DMS53 treated with DMSO at 0.1 percent for 48 hours (cell line): ENCODE measurements around the gene LRP2.
"Not testable (repeated sequence)": the region's sequence is repeated elsewhere in the genome, so short reads cannot be mapped to it uniquely, and the experiment has no call there.

Experiments
- DNase-seq: peaks from one replicate; lab custom pipeline; 2025; ENCODE audit not compliant: unreplicated experiment; lab: John Stamatoyannopoulos, UW

Gene LRP2

DNA sequence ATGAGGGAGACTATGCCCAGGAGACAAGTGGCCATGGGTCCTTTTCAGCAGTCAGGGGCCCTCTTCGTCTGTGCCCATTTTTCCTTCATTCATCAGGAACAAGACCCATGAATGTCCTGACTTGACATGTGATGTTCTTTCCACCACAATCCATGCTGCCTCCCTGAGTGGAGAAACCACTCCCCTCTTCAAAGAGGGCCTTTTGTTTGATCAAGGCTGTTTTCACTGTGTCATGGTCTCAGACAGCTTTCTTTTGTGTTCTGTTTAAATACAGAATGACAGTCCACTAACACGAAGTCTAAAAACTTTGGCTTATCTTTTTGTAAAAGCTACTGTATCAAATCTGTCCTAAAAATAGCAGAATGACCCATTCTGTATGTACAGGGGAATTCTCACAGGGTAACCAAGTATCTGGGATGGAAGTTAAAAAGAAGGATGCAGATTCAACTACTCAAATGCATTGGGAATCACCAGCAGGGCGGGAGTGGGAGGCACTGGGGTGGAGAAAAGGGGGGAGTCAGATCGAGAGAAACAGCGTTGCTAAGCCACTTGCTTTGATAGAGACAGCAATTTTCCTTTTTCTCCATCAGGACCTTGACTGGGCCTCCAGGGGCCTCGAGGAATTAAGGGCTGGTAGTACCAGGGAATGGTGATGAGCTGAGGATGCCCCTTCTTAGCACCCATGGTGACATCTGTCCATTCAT, 13.9 kb downstream of the LRP2 start:
- peak; percentile 41 for DNase-seq

DNA sequence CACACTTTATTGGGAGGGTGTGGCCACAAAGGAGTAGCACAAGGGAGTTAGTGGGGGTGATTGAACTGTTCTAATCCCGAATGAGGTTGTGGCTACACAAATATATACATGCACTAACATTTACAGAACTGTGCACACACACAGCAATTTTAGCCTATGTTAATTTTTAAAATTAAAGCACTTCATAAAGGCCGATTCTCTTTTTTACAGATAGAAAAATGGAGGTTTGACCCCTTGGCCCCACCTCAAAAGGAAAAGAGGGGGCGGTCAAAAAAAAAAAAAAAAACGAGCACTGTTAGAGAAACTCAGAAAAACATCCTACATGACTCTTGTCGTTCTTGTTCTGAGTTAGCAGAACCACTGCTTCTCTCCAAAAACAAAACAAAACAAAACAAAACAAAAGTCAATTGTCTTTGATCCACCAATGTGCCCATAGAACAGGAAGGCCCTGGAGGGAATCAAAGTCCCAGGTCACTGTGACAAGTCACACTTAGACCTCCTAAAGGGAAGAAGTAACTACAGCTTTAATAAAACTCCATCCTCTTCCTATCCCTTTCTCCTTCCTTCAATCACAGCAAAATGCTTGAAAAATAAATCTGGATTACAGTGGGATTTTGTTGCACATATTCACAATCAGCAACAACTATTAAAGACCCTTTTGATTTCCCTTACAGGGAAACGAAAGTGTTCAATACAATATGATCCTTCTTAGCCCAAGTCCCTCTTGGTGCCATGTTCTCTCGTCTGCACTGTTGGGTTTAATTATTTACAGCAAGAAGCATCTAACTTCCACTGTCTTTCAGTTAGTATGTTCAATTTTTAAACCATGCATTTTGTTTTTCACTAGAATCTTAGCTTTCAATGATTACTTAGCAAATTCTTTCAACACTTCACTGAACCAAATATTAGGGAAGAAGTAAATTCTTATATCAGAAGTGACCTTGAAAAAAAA, 16.6 kb downstream of the LRP2 start:
- no peak for DNase-seq

DNA sequence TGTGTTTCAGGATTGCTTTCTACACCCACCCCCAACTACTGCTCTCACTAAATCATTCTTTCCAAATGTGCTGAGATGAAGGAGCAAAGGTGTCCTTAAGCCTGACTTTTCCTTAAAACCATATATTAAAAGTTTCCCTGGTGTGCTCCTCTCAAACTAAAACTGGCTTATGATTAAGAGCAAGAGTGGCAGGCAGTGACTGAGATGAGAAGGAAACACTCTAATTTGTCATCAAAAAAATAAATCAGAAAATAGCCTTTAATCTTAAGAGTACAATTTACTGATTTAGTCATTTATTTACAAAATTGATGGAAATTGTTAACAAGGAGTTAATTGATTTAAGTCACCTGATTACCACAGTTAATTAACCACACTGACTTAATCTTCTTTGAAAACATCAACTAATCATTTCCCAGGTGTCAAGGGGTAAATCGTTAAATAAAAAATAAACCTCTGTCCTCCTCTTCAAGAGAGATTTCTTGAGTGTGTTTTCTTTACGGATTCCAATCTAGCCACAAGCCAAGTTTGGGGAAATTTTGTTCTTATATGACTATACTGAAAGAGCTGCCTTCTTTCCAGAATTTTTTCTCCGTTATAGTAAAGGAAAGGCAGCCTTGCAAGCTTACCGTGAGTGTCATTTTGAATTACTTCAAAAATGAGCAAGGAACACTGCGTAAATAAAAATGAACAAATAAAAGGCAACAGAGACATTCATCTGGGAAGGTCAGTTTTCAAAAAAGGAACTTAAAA, 17.4 kb downstream of the LRP2 start:
- no peak for DNase-seq

DNA sequence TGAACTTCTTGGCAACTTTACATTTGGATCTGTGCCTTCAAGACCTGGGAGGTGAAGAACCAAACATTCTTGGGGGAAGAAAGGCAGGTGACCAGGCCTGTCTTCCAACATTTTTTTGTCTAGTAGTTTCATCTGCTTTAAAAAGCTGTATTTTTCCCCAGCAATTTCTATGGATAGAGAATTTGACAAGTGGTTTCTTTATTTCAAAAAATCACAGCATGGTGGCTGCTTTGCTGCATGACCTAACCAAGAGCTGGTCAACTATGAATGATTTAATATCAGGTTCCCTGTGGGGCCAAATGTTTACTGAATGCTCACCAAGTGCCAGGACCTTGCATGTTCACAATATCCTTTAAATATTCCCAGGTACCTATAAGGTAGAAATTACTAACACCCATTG, 19.1 kb downstream of the LRP2 start:
- DNase-seq: no peak

DNA sequence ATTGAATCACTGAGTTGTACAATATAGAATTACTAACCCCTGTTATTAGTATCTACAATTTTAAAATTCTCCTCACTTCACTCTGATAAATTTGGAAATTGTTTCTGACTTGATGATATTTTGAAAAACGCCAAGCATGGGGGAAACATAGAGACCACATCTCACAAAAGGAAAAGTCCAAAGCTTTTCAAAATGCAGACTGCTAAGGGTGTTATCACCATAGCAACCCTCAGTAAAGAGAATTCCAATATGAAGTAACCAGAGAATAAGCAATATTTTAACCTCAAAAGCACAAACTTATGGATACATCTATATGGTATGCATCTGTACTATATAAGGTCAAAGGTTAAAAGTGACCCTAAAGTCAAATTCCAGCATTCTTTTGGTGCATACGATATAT, 22.7 kb downstream of the LRP2 start:
- no peak for DNase-seq

DNA sequence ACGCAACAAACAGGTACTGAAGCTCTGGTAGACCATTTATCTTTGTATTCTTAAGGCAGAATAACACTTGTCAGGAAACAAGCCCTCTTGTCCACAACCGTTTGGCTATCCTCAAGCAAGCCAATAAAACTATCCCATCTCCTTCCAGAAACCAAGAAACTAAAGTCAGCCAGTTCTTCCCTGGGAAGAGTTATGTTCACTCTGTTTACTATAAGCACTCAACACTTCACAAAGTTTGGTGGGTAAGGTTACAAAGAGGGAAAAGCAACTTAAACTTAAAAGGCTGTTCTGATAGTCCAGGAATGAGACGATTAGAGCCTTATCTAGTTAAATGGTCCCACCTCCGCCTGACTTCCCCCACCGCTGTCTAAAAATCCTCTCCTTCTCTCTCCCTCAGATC, 25.6 kb downstream of the LRP2 start:
- DNase-seq: no peak

DNA sequence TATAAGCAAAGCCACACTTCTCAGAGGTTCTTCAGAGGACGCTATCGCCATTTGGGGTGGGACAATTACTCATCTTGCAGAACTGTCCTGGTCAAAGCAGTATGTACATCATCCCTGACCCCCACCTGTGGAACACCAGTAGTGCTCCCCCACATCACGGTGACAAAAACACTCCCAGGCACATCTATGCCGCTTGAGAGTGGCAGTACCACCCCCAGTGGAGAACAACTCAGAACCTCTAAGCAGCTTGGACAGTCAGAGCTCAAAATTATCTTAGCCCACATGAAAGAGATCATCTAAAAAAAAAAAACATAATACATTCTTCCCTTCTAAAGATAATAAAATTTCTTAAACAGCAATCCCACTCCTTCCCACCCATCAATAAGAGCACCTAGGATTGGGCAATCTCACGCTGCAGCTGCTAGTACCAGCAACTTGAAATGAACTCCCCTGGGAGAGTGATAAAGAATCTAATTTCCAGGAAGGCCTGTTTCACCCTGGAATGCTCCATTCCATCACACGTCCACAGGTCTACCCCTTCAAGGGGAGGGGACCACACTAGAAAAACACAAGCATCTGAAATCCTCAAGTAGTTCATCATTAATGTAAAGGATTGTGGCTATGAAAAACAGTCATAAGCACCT, 31.7 kb downstream of the LRP2 start:
- no peak for DNase-seq

DNA sequence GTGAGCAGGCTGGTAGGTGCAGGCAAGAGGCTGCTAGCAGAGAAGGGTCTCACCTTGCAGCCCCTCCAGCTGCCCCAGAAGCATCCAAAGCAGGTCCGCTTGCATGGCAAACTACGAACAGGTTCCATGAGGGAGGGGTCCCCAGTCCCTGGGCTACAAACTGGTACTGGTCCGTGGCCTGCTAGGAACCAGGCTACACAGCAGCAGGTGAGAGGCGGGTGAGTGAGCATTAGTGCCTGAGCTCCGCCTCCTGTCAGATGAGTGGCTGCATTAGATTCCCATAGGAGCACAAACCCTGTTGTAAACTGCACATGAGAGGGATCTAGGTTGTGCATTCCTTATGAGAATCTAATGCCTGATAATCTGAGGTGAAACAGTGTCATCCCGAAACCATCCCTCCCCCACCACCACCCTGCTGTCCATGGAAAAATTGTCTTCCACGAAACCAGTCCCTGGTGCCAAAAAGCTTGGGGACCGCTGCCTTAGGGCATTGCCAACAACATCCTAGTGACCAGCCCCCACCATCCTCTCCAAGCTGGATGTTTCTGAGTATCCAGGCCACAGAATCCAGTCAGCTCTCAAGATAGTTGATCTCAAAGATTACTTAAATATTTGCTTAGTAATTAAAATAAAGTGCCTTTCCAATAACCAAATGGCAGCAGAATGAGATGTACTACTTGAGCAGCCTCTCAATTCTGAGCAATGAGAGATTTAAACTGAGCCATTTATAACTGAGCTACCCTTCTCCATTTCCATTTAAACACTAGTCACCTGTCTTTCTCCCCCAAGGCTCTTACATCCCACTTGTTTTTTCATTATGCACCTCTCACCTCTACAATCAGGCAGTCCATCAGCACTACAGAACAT, 32.4 kb downstream of the LRP2 start:
- DNase-seq: peak; percentile 32

DNA sequence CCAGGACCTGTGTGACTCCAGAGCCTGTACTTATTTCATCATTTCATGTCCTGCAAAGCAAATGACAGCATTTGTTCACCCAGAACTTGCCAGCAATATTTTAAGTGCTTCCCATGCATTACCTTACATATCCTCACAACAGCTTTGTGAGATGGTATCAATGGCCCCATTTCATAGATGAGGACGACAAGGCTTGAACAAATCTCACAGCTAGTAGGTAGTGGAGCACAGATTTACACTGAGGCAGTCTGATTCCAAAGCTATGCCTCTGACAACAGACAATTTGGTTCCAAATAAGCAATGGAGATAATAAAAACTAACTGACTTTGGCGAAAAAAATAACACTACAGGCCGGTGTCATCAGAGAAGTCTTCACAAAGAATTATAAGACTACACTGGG, 33.5 kb downstream of the LRP2 start:
- DNase-seq: no peak

DNA sequence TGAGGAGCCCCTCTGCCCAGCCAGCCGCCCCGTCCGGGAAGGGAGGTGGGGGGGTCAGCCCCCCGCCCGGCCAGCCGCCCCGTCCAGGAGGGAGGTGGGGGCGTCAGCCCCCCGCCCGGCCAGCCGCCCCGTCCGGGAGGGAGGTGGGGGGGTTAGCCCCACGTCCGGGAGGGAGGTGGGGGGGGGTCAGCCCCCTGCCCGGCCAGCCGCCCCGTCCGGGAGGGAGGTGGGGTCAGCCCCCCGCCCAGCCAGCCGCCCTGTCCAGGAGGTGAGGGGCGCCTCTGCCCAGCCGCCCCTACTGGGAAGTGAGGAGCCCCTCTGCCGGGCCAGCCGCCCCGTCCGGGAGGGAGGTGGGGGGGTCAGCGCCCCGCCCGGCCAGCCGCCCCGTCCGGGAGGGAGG, 34.5 kb downstream of the LRP2 start:
- DNase-seq: not testable (repeated sequence)

DNA sequence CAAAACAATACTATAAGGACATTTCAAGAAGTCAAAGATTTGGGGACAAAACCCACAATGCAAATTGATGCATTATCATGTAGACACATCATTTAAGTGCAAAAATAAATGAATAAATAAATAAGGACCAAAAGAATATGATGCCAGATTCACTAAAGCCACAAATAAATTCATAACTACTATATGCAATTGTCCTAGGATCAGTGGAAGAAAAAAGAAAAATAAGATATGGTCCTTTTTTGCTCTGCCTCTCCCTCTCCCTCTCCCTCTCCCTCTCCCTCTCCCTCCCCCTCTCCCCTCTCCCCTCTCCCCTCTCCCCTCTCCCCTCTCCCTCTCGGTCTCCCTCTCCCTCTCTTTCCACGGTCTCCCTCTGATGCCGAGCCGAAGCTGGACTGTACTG, 36.4 kb downstream of the LRP2 start:
- not testable (repeated sequence) for DNase-seq

DNA sequence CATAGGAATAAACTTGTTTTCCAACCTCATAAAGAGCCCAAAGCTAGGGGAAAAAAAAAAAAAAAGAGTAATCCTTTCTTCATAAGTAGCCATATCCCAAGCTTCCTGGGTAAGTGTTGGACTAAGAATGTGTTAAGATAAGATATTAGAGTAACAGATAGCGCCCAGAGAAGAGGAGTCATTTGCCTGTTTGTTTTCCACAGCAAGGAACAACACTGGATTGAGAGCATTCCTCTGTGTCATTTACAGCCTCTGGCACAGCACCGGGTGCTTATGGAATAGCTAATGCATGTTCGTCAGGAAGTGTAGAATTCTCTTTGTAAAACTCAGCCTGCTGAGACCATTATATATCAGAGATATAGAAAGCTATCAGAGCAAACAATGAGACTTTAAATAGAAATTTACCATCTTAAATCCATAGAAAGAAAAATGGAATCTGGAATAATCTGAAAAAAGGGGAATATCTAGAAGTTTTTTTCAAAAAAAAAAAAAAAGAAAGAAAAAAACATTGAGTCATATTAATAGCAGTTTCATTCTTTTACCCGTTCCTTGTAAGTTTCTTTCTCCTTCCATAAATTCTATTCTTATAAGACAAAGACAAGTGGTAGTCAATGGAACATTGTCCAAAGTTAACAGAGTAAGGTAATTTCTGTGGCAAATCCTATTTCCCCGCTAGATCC, 37.6 kb downstream of the LRP2 start:
- DNase-seq: no peak

DNA sequence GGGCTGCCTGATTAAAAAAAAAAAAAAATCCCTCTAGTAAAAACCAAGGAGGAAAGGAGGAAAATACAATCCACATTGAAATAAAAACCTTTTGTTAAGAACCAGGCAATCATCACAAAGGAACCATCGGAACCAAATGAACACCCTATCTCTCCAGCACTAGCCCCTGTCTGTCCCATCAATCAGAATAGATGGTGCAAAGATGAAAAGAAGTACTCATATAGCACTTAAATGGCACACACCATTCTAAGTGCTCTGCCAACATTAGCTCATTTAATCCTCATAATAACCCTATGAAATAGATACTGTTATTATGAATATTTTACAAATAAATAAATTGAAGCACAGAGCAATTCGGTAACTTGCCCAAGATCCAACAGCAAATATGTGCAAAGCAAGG, 38.5 kb downstream of the LRP2 start:
- no peak for DNase-seq

DNA sequence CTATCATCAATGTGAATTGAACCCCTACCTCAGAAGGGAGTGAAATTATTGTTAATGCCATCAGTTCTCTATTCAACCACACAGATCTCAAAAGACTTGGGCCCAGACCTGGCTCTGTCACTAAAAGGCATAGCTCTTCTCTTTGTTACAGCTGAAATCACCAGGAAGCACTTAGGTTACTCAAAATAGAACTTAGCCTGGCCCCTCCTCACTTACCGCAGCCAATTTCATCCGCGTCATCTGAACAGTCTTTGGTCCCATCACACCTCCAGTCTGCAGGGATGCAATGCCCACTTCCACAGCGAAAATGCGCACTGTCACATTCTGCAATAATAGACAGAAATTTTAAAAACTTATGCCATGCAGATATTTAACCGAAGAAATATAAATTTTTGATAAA, 41.8 kb downstream of the LRP2 start:
- no peak for DNase-seq

DNA sequence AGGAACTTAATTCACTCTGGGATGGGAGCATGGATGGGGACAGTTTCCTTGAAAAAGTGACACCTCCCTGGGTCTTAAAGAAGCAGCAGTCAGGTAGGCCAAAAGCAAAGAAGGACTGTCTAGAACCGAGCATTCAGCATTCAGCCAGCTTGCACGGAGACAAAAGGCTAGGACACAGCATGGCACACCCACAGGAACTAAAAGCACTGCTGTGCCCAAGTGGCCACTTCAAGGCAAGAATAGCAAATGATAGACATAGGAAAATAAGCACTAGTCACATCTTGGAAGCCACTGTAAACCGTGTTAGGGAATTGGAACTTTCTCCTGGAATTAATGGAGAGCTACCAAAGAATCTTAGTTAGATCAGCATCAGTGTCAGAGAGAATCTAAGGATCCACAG, 47.0 kb downstream of the LRP2 start:
- no peak for DNase-seq

DNA sequence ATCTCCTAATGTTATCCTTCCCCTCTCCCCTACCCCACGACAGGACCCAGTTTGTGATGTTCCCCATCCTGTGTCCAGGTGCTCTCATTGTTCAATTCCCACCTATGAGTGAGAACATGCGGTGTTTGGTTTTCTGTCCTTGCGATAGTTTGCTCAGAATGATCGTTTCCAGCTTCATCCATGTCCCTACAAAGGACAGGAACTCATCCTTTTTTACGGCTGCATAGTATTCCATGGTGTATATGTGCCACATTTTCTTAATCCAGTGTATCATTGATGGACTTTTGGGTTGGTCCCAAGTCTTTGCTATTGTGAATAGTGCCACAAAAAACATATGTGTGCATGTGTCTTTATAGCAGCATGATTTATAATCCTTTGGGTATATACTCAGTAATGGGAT, 54.0 kb downstream of the LRP2 start:
- not testable (repeated sequence) for DNase-seq

DNA sequence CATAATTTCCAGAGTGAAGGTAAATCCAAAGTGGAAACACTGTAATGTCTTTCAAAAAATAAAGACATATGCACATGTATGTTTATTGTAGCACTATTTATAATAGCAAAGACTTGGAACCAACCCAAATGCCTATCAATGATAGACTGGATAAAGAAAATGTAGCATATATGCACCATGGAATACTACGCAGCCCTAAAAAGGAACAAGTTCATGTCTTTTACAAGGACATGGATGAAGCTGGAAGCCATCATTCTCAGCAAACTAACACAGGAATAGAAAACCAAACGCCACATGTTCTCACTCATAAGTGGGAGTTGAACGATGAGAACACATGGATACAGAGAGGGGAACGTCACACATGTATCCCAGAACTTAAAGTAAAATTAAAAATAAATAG, 57.6 kb downstream of the LRP2 start:
- DNase-seq: not testable (repeated sequence)

DNA sequence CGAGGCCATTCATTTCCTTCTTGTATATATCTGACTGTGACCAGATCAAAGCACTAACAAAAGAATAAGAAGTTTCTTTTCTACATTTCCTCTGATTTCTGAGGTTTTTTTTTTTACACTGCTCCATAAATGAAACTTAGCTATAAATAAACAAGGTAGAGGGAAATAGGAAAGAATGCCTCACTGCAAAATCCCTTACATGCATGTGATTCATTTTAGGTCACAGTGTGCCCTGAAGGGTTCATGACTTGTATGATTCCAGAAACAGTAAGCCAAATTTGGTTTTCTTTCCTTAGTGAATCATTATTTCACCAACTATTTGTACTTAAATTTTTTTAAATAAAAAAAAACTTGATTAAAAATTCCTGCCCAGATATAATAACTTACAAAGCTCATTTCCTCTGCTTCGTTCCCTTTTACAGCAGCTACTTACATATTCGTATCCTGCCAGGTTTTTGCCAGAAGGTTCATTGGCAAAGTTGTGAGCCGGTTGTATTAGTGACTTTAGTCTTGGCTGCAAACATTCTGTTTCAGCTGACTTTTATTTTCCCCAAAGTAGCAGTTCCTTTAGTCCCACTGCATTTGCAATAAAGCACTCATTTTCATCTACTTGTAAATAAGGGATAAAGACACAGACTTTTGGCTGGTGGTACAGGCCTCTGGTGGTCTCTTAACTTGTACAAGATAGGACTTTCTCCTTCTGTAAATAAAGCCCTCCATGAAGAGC, 58.6 kb downstream of the LRP2 start:
- DNase-seq: no peak

DNA sequence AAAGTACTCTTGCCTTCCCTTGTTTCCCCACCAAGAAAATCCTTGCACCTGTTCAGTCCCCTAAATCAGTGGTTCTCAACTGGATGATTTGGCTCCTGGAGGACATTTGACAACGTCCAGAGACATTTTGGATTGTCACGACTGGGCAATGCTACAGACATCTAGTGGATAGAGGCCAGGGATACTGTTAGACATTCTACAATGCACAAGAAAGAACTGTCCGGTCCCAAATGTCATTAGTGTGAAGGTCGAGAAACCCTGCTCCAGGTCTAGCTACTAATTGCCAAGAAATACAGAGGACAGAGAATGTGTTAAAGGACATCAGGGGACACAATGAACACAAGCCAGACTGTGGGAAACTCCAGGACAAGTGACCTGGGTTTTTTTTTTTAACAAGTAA, 60.0 kb downstream of the LRP2 start:
- DNase-seq: no peak
